Spleen (tissue), 11 donors: ENCODE data around the gene TIAM1. TPM values are rescaled to one million over a fixed set of nuclear protein-coding genes. Genes with fewer than 3 reads are reported as not detected.

ENCODE experiments used
- DNase-seq: peaks from one replicate; pipeline ENCODE4 v3.0.0-alpha.2; 2020
- H3K27ac ChIP-seq, 8 donors: fragments of 200-600 bp; sonication (generic) in 7 of 8; 1 replicate in 4 of 8; 2 replicates in 4 of 8; pipeline versions ENCODE4 v1.5.0 to v1.8.0; 2016 to 2021; ENCODE audit warnings: inconsistent platforms in 4 of 8, mild to moderate bottlenecking in 4 of 8, moderate library complexity in 1 of 8
- H3K27me3 ChIP-seq, 7 donors: fragments of 200-600 bp; sonication (generic) in 6 of 7; replicated peaks in 1 of 7; 1 replicate in 4 of 7; 2 replicates in 3 of 7; pipeline versions ENCODE4 v1.5.0 to v1.8.0; 2016 to 2021; ENCODE audit warnings: inconsistent platforms in 3 of 7, mild to moderate bottlenecking in 1 of 7
- H3K36me3 ChIP-seq, 6 donors: fragments of 200-600 bp; sonication (generic) in 5 of 6; 1 replicate in 4 of 6; 2 replicates in 2 of 6; pipeline versions ENCODE4 v1.5.0 to v1.8.0; 2016 to 2021; ENCODE audit warnings: inconsistent platforms in 2 of 6
- H3K4me1 ChIP-seq, 6 donors: fragments of 200-600 bp; sonication (generic) in 5 of 6; 1 replicate in 3 of 6; 2 replicates in 3 of 6; pipeline versions ENCODE4 v1.5.0 to v1.8.0; 2016 to 2021; ENCODE audit warnings: inconsistent platforms in 3 of 6
- H3K4me3 ChIP-seq, 8 donors: fragments of 200-600 bp; sonication (generic) in 7 of 8; 1 replicate in 4 of 8; 2 replicates in 4 of 8; pipeline versions ENCODE4 v1.5.0 to v1.8.0; 2016 to 2021; ENCODE audit warnings: inconsistent platforms in 4 of 8, mild to moderate bottlenecking in 4 of 8, moderate library complexity in 2 of 8
- H3K9me3 ChIP-seq, 8 donors: fragments of 200-600 bp; sonication (generic) in 7 of 8; 1 replicate in 4 of 8; 2 replicates in 4 of 8; pipeline versions ENCODE4 v1.5.0 to v1.8.0; 2016 to 2021; ENCODE audit warnings: inconsistent platforms in 4 of 8
- POLR2A ChIP-seq, 3 donors: fragments of 450-650 bp; IDR thresholded peaks; one replicate each; pipeline ENCODE4 v1.5.1; 2017; ENCODE audit warnings: antibody characterized with exemption in 3 of 3, mild to moderate bottlenecking in 1 of 3
- POLR2AphosphoS5 ChIP-seq, 3 donors: sonication (generic); formaldehyde crosslinking; IDR thresholded peaks; one replicate each; pipeline ENCODE4 v1.5.1; 2017; ENCODE audit warnings: antibody characterized with exemption in 3 of 3
- WGBS, 5 donors: extraction: QIAGEN DNeasy Blood & Tissue Kit in 3 of 5; methylation state at CpG; one replicate each; pipeline versions ENCODE4 v1.1.5 to v1.1.7; 2013 to 2018; 5-methylcytosine and 5-hydroxymethylcytosine counted together
- intact Hi-C: fragments of 100-400 bp; cut with DNase I; formaldehyde crosslinking; loops from one replicate; pipeline ENCODE4 v1.15.0; 2023; ENCODE audit warnings: low total_unique reads
- polyA plus RNA-seq, 3 donors: library from polyadenylated mRNA; stranded (reverse); fragments of 200-250 nt; gene quantifications; one replicate each; pipeline ENCODE4 v1.2.1, GENCODE V29; 2013
- total RNA-seq, 7 donors: library from RNA; depleted of rRNA in 3 of 7; stranded (reverse); fragments of >200 nt in 3 of 7; fragmentation: NEBNext Ultra II Directional in 4 of 7; extraction: Animal tissue kit (Norgen Biotek cat#: 25700) in 4 of 7; gene quantifications; one replicate each; pipeline versions ENCODE4 v1.1.0 to v1.2.1, GENCODE V29; 2016 to 2021
- TF ChIP-seq, protein P1 (sequence below), 11 experiments: fragments of 200-600 bp in 7 of 11; fragments of 450-650 bp in 4 of 11; sonication (generic) in 4 of 11; IDR thresholded peaks in 8 of 11; conservative IDR thresholded peaks in 3 of 11; 1 replicate in 7 of 11; 2 replicates in 4 of 11; pipeline versions ENCODE4 v1.4.0 to v1.8.0; 2016 to 2021; ENCODE audit warnings: antibody characterized with exemption in 11 of 11, inconsistent platforms in 4 of 11, mild to moderate bottlenecking in 1 of 11
- donor health status: healthy with polysubstance abuse.
- donor health status: DM: no; HTN: no; CAD: no; lungs with moderate emphysema.
- donor health status: DM: no; HTN: no; CAD: no.
- donor health status: Bipolar disorder and iron deficiency.
- donor health status: healthy.
- donor health status: DM: no; HTN: no; CAD: no.
- donor health status: DM: yes; HTN: yes; CAD: no.

TIAM1 gene
- total and polyA plus RNA-seq, 10 donors, result 1.9 to 35.0 (median 18.4) TPM

DNA sequence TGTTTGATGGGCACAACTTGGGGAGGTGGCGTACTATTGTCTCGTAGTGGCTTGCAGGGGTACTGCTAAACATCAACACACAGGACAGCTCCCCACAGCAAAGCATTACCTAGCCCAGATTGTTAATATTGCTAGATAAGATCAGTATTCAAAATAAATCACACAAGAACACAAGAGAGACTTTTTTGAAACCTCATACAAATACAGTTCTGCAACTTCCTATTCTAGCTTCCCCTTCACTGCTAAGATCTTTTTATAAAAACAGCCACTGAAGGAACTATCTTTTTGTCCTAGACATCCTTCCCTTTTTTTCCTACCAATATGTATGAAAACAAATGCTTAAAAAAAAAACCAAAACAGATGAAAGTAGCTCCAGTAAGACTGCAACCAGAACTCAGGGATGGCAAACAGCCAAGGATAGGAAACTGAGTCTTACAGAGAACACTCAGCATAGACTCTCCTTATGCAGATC, 167.9 kb downstream of the TIAM1 start:
- TF ChIP-seq POLR2A (IDR thresholded peaks at IDR 0.05), result no peak
- TF ChIP-seq, protein P1, sequence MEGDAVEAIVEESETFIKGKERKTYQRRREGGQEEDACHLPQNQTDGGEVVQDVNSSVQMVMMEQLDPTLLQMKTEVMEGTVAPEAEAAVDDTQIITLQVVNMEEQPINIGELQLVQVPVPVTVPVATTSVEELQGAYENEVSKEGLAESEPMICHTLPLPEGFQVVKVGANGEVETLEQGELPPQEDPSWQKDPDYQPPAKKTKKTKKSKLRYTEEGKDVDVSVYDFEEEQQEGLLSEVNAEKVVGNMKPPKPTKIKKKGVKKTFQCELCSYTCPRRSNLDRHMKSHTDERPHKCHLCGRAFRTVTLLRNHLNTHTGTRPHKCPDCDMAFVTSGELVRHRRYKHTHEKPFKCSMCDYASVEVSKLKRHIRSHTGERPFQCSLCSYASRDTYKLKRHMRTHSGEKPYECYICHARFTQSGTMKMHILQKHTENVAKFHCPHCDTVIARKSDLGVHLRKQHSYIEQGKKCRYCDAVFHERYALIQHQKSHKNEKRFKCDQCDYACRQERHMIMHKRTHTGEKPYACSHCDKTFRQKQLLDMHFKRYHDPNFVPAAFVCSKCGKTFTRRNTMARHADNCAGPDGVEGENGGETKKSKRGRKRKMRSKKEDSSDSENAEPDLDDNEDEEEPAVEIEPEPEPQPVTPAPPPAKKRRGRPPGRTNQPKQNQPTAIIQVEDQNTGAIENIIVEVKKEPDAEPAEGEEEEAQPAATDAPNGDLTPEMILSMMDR (IDR thresholded peaks at IDR 0.05 in 8 of 11, conservative IDR thresholded peaks at IDR 0.05 in 3 of 11), result no peak
- TF ChIP-seq POLR2AphosphoS5 (IDR thresholded peaks at IDR 0.05), result no peak
- H3K36me3 ChIP-seq, result no peaks in the 10 kb centered on the region
- intact Hi-C loops, result no loop called here

GRCh38 chr21:31173881-31174555, 170.0 kb downstream of the TIAM1 start:
- Histone ChIP-seq H3K4me3 (peak overlapping the region in 1 of 8 donors; percentile 30), H3K36me3 (no peaks in the 10 kb centered on the region), H3K4me1 (peaks cover 0 to 45% (median 28%) of the 10 kb centered on the region in 6 donors), H3K27me3 (peaks cover 0 to 3% (median 0%) of the 10 kb centered on the region in 7 donors), H3K27ac (peak overlapping the region in 6 of 8 donors; percentile 37 to 68 (median 49)), H3K9me3 (no peaks in the 10 kb centered on the region)
- TF ChIP-seq, protein P1 (IDR thresholded peaks at IDR 0.05 in 8 of 11, conservative IDR thresholded peaks at IDR 0.05 in 3 of 11), result peak in 1 of 11 experiments; percentile 5
- peak in 2 of 3 donors; percentile 74 to 85 for TF ChIP-seq POLR2AphosphoS5 (IDR thresholded peaks at IDR 0.05)
- no peak for TF ChIP-seq POLR2A (IDR thresholded peaks at IDR 0.05)
- intact Hi-C loops, result no loop called here
- 21 to 36% (median 30%) methylated on average over 25 of the region's 25 CpGs for WGBS, 5 donors
- DNase-seq, result no peak

More for the DNA sequence above, 167.9 kb downstream of the TIAM1 start:
- Histone ChIP-seq H3K4me3 (no peak overlapping the region), H3K4me1 (peaks cover 0 to 45% (median 28%) of the 10 kb centered on the region in 6 donors), H3K27me3 (peaks cover 0 to 3% (median 0%) of the 10 kb centered on the region in 7 donors), H3K27ac (peak overlapping the region in 2 of 8 donors; percentile 26 to 34), H3K9me3 (no peaks in the 10 kb centered on the region)
- no peak for DNase-seq
- WGBS, 5 donors, result 18 to 60% (median 34%) methylated on average over 2 of the region's 2 CpGs

- intact Hi-C loops, result no loop called here
- no peak for DNase-seq
- no peak overlapping the region for H3K4me3 ChIP-seq
- H3K9me3 ChIP-seq, result no peaks in the 10 kb centered on the region
- peaks cover 0 to 45% (median 28%) of the 10 kb centered on the region in 6 donors for H3K4me1 ChIP-seq
- H3K27me3 ChIP-seq, result peaks cover 0 to 3% (median 0%) of the 10 kb centered on the region in 7 donors
- H3K27ac ChIP-seq, result no peak overlapping the region
- TF ChIP-seq POLR2AphosphoS5 (IDR thresholded peaks at IDR 0.05) (no peak), POLR2A (IDR thresholded peaks at IDR 0.05) (no peak)
- TF ChIP-seq, protein P1 (IDR thresholded peaks at IDR 0.05 in 8 of 11, conservative IDR thresholded peaks at IDR 0.05 in 3 of 11), result no peak
- H3K36me3 ChIP-seq, result no peaks in the 10 kb centered on the region
- 69 to 77% (median 71%) methylated on average over 6 of the region's 6 CpGs for WGBS, 5 donors
These were observed 171.7 kb downstream of the TIAM1 start for GRCh38 chr21:31172328-31172727.
